ENCODE data around the gene MAPKAP1.

- TF ChIP-seq POLR2AphosphoS5 (IDR thresholded peaks at IDR 0.05; ENCODE audit: borderline replicate concordance, low read depth, low read length) (no peak), EZH2 (IDR thresholded peaks at IDR 0.05) (no peak)
Observed at GRCh38 chr9:125564631-125565030, 142.4 kb downstream of the MAPKAP1 start.
